DOHH2 (cell line): ENCODE data around the gene SETDB1.
"Not testable (repeated sequence)": the region's sequence is repeated elsewhere in the genome, so short reads cannot be mapped to it uniquely, and the experiment has no call there.

Source experiments
- H3F3A ChIP-seq: fragments of 200-600 bp; sonication (generic), shearing (Covaris generic); 2 replicates; pipeline ENCODE4 v1.6.0; 2016; ENCODE audit warnings: antibody characterized with exemption, mild to moderate bottlenecking; ENCODE audit not compliant: control insufficient read depth, insufficient read depth
- H3K27ac ChIP-seq: fragments of 200-600 bp; sonication (generic); 2 replicates; pipeline ENCODE4 v1.5.1; 2014; ENCODE audit warnings: low read depth, mild to moderate bottlenecking, low read length, moderate library complexity
- H3K27me3 ChIP-seq: fragments of 200-600 bp; sonication (generic); 2 replicates; pipeline ENCODE4 v1.6.1; 2014; ENCODE audit warnings: mild to moderate bottlenecking, low read length, mixed read lengths; ENCODE audit not compliant: control insufficient read depth
- H3K36me3 ChIP-seq: fragments of 200-600 bp; sonication (generic); 2 replicates; pipeline ENCODE4 v1.6.1; 2014; ENCODE audit warnings: mild to moderate bottlenecking, low read length, moderate library complexity, mixed read lengths; ENCODE audit not compliant: control insufficient read depth
- H3K4me1 ChIP-seq: fragments of 200-600 bp; sonication (generic); 2 replicates; pipeline ENCODE4 v1.6.1; 2014; ENCODE audit warnings: mild to moderate bottlenecking, low read length, mixed read lengths; ENCODE audit not compliant: control insufficient read depth
- H3K4me2 ChIP-seq: fragments of 200-600 bp; sonication (generic); 2 replicates; pipeline ENCODE4 v1.6.0; 2014; ENCODE audit warnings: mild to moderate bottlenecking, low read length, moderate library complexity
- H3K4me3 ChIP-seq: fragments of 200-600 bp; sonication (generic); 2 replicates; pipeline ENCODE4 v1.5.1; 2014; ENCODE audit warnings: mild to moderate bottlenecking, low read length, mixed read lengths
- H3K79me2 ChIP-seq: fragments of 200-600 bp; sonication (generic); 2 replicates; pipeline ENCODE4 v1.6.1; 2014; ENCODE audit warnings: mild to moderate bottlenecking, low read length, mixed read lengths; ENCODE audit not compliant: control insufficient read depth
- H3K9me2 ChIP-seq: fragments of 200-600 bp; sonication (generic); replicated peaks from 2 replicates; pipeline ENCODE4 v1.6.1; 2014; ENCODE audit warnings: mild to moderate bottlenecking, low read length, mixed read lengths; ENCODE audit not compliant: control insufficient read depth
- H3K9me3 ChIP-seq: fragments of 200-600 bp; sonication (generic); 2 replicates; pipeline ENCODE4 v1.6.1; 2014; ENCODE audit warnings: antibody characterized with exemption, low read length, mixed read lengths; ENCODE audit not compliant: control insufficient read depth, insufficient read depth
- H4K20me1 ChIP-seq: fragments of 200-600 bp; sonication (generic); 2 replicates; pipeline ENCODE4 v1.6.0; 2014; ENCODE audit warnings: low read depth, mild to moderate bottlenecking, antibody characterized with exemption, low read length, moderate library complexity; ENCODE audit not compliant: control insufficient read depth, insufficient read depth
- CTCF ChIP-seq: fragments of 200-600 bp; sonication (generic); IDR thresholded peaks from one replicate; pipeline ENCODE4 v1.5.1; 2014; ENCODE audit warnings: antibody characterized with exemption, mild to moderate bottlenecking, low read depth, low read length; ENCODE audit not compliant: poor library complexity, severe bottlenecking
- EZH2phosphoT487 ChIP-seq: fragments of 200-600 bp; sonication (generic); IDR thresholded peaks from 2 replicates; pipeline ENCODE4 v1.6.1; 2017; ENCODE audit warnings: borderline replicate concordance, mild to moderate bottlenecking, antibody characterized with exemption, low read length, moderate library complexity, mixed read lengths

Gene SETDB1

DNA sequence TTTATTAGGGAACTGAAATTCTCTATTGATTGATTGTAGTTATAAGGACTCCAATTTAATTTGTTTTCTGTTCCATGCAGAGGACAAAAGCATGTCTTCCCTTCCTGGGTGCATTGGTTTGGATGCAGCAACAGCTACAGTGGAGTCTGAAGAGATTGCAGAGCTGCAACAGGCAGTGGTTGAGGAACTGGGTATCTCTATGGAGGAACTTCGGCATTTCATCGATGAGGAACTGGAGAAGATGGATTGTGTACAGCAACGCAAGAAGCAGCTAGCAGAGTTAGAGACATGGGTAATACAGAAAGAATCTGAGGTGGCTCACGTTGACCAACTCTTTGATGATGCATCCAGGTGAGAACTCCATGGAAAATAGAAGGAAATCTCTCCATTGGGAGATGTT lies 1.5 kb downstream of the SETDB1 start:
- H3K36me3 ChIP-seq, result peaks cover 52% of the 10 kb centered on the region
- H3K4me2 ChIP-seq, result peak overlapping the region; percentile 67
- H3K4me3 ChIP-seq, result no peak overlapping the region
- no peaks in the 10 kb centered on the region for H4K20me1 ChIP-seq
- peaks cover 29% of the 10 kb centered on the region for H3K4me1 ChIP-seq
- no peak overlapping the region for H3K27ac ChIP-seq
- H3K9me2 ChIP-seq, result no peaks in the 10 kb centered on the region
- H3K79me2 ChIP-seq, result peaks cover 42% of the 10 kb centered on the region
- H3K27me3 ChIP-seq, result no peaks in the 10 kb centered on the region
- H3F3A ChIP-seq, result peaks cover 8% of the 10 kb centered on the region; the same call in 1 of the 2 replicates
- TF ChIP-seq EZH2phosphoT487, result no peak
- no peak for TF ChIP-seq CTCF
- H3K9me3 ChIP-seq, result peaks cover 9% of the 10 kb centered on the region; the same call in 1 of the 2 replicates

DNA sequence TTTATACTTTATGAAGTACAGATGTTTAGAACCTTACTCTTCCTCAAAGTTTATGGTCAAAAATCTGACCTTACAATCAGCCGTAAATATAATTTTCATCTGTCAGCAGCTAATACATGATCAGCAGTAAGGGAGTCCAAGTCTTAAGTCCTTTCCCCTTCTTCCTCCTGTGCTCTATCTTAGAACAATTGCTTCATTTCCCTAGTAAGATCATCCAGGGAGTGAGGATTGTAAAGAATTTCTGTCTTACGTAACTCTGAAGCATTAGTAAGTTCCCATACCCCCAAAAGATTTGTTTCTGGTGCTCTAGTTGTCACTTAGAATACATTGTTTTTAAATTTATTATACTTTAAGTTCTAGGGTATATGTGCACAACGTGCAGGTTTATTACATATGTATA lies 2.1 kb downstream of the SETDB1 start:
- Histone ChIP-seq H3K9me3 (peaks cover 9% of the 10 kb centered on the region; the same call in 1 of the 2 replicates), H3K4me3 (no peak overlapping the region), H3K36me3 (peaks cover 58% of the 10 kb centered on the region), H3K79me2 (peaks cover 48% of the 10 kb centered on the region), H3F3A (peaks cover 4% of the 10 kb centered on the region; the same call in 1 of the 2 replicates), H4K20me1 (no peaks in the 10 kb centered on the region), H3K4me2 (no peak overlapping the region), H3K4me1 (peaks cover 25% of the 10 kb centered on the region), H3K27me3 (no peaks in the 10 kb centered on the region), H3K9me2 (no peaks in the 10 kb centered on the region), H3K27ac (no peak overlapping the region)
- TF ChIP-seq CTCF, result no peak
- no peak for TF ChIP-seq EZH2phosphoT487

GRCh38 chr1:150928775-150929174 lies 2.6 kb downstream of the SETDB1 start:
- H3K4me2 ChIP-seq, H3K9me2 ChIP-seq, H3F3A ChIP-seq, H4K20me1 ChIP-seq, H3K27ac ChIP-seq, H3K4me3 ChIP-seq, H3K27me3 ChIP-seq, H3K9me3 ChIP-seq: not testable (repeated sequence)
- Histone ChIP-seq H3K36me3 (peaks cover 60% of the 10 kb centered on the region), H3K4me1 (peaks cover 23% of the 10 kb centered on the region), H3K79me2 (peaks cover 51% of the 10 kb centered on the region)

GRCh38 chr1:150931773-150932172 lies 5.6 kb downstream of the SETDB1 start:
- H3K27ac ChIP-seq, result no peak overlapping the region
- no peak overlapping the region for H3K4me2 ChIP-seq
- no peaks in the 10 kb centered on the region for H4K20me1 ChIP-seq
- no peak for TF ChIP-seq CTCF
- TF ChIP-seq EZH2phosphoT487, result no peak
- no peaks in the 10 kb centered on the region for H3K9me2 ChIP-seq
- peaks cover 82% of the 10 kb centered on the region for H3K36me3 ChIP-seq
- H3K27me3 ChIP-seq, result no peaks in the 10 kb centered on the region
- H3K79me2 ChIP-seq, result peaks cover 63% of the 10 kb centered on the region
- H3K4me3 ChIP-seq, result no peak overlapping the region
- peaks cover 9% of the 10 kb centered on the region; the same call in 1 of the 2 replicates for H3K9me3 ChIP-seq
- H3F3A ChIP-seq, result no peaks in the 10 kb centered on the region
- H3K4me1 ChIP-seq, result peaks cover 20% of the 10 kb centered on the region
